ENCODE results near the gene TPRA1.

DNA sequence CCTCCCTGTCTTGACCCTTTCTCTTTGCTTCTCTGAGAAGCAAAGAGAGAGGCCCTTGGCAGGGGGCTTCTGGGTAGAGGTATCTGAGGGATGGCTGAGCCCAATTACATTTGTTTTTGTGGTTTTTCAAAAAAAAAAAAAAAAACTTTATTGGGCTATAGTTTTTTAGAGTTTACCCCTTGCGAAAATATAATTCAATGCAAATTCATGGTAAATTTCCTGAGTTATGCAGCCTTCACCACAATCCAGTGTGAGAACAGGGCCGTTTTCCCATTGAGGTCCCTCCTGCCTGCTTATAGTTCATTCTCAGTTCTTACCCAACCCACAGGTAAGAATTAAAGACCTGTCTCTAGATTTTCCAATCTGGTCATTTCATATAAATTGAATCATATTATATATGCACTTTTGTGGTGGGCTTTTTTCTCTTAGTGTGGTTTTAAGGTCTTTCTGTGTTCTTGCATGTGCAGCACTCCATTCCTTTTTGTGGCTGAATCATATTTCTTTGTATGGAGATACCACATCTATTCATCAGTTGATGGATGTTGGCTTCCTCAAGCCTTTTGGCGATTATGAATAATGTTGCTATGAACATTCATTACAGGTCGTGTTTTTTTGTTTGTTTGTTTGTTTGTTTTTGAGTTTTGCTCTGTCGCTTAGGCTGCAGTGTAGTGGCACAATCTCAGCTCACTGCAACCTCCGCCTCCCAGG, 10.4 kb upstream of the TPRA1 start:
- TF ChIP-seq, protein P1, sequence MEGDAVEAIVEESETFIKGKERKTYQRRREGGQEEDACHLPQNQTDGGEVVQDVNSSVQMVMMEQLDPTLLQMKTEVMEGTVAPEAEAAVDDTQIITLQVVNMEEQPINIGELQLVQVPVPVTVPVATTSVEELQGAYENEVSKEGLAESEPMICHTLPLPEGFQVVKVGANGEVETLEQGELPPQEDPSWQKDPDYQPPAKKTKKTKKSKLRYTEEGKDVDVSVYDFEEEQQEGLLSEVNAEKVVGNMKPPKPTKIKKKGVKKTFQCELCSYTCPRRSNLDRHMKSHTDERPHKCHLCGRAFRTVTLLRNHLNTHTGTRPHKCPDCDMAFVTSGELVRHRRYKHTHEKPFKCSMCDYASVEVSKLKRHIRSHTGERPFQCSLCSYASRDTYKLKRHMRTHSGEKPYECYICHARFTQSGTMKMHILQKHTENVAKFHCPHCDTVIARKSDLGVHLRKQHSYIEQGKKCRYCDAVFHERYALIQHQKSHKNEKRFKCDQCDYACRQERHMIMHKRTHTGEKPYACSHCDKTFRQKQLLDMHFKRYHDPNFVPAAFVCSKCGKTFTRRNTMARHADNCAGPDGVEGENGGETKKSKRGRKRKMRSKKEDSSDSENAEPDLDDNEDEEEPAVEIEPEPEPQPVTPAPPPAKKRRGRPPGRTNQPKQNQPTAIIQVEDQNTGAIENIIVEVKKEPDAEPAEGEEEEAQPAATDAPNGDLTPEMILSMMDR (IDR thresholded peaks at IDR 0.05 in 2 of 3, conservative IDR thresholded peaks at IDR 0.05 in 1 of 3; ENCODE audit: borderline replicate concordance in 1 of 3, insufficient read depth in 1 of 3, low read depth in 2 of 3, low read length in 2 of 3) = no peak
- TF ChIP-seq EZH2 (IDR thresholded peaks at IDR 0.05) (no peak), REST (IDR thresholded peaks at IDR 0.05; ENCODE audit: low read depth) (no peak), SRF (IDR thresholded peaks at IDR 0.05; ENCODE audit: low read depth) (no peak), RAD21 (IDR thresholded peaks at IDR 0.05; ENCODE audit: low read depth) (no peak), POLR2A (IDR thresholded peaks at IDR 0.05; ENCODE audit: borderline replicate concordance, extremely low read depth, insufficient read depth, insufficient read length) (no peak), JUND (IDR thresholded peaks at IDR 0.05) (no peak), YY1 (IDR thresholded peaks at IDR 0.05; ENCODE audit: extremely low read depth, insufficient replicate concordance, low read depth, low read length) (no peak), CEBPB (IDR thresholded peaks at IDR 0.05; ENCODE audit: low read depth) (no peak), FOSL1 (IDR thresholded peaks at IDR 0.05; ENCODE audit: low read depth) (no peak)
- TF ChIP-seq, protein P2, sequence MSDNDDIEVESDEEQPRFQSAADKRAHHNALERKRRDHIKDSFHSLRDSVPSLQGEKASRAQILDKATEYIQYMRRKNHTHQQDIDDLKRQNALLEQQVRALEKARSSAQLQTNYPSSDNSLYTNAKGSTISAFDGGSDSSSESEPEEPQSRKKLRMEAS (IDR thresholded peaks at IDR 0.05) = no peak
